Tibial nerve (tissue), 4 donors: ENCODE measurements around the gene RINL. TPM values are rescaled to one million over a fixed set of nuclear protein-coding genes. Genes with fewer than 3 reads are reported as not detected.

ENCODE experiments used
- DNase-seq, 2 donors: peaks; one replicate each; pipeline ENCODE4 v3.0.0-alpha.2; 2019; ENCODE audit warnings: low spot score in 2 of 2
- H3K27ac ChIP-seq, 4 donors: fragments of 200-600 bp; sonication (generic) in 3 of 4; one replicate each; pipeline ENCODE4 v1.5.1; 2017 to 2019; ENCODE audit warnings: mild to moderate bottlenecking in 1 of 4
- H3K27me3 ChIP-seq, 2 donors: fragments of 200-600 bp; sonication (generic) in 1 of 2; one replicate each; pipeline versions ENCODE4 v1.5.1 to v1.6.0; 2017 to 2019
- H3K36me3 ChIP-seq, 3 donors: fragments of 200-600 bp; sonication (generic); one replicate each; pipeline ENCODE4 v1.5.1; 2018 to 2019
- H3K4me1 ChIP-seq, 4 donors: fragments of 200-600 bp; sonication (generic) in 3 of 4; one replicate each; pipeline ENCODE4 v1.5.1; 2017 to 2019
- H3K4me3 ChIP-seq, 4 donors: fragments of 200-600 bp; sonication (generic) in 3 of 4; one replicate each; pipeline ENCODE4 v1.5.1; 2017 to 2019; ENCODE audit warnings: mild to moderate bottlenecking in 1 of 4, moderate library complexity in 1 of 4
- H3K9me3 ChIP-seq, 4 donors: fragments of 200-600 bp; sonication (generic) in 3 of 4; one replicate each; pipeline ENCODE4 v1.5.1; 2017 to 2019
- EP300 ChIP-seq, 2 donors: sonication (generic); formaldehyde crosslinking; IDR thresholded peaks; one replicate each; pipeline ENCODE4 v1.6.1; 2017; ENCODE audit warnings: antibody characterized with exemption in 2 of 2, mild to moderate bottlenecking in 1 of 2
- POLR2A ChIP-seq, 2 donors: fragments of 450-650 bp; IDR thresholded peaks; one replicate each; pipeline ENCODE4 v1.6.1; 2017; ENCODE audit warnings: antibody characterized with exemption in 2 of 2, mild to moderate bottlenecking in 2 of 2, moderate library complexity in 2 of 2
- WGBS, 2 donors: methylation state at CpG; one replicate each; pipeline ENCODE4 v1.1.5; 2018; 5-methylcytosine and 5-hydroxymethylcytosine counted together
- total RNA-seq, 4 donors: library from RNA; depleted of rRNA; stranded (reverse); fragments of >200 nt; gene quantifications; one replicate each; pipeline ENCODE4 v1.1.0, GENCODE V29; 2016
- TF ChIP-seq, protein P1 (sequence below), 5 experiments: fragments of 200-600 bp in 3 of 5; fragments of 450-650 bp in 2 of 5; sonication (generic) in 3 of 5; IDR thresholded peaks; one replicate each; pipeline ENCODE4 v1.5.1; 2016 to 2019; ENCODE audit warnings: antibody characterized with exemption in 5 of 5, mild to moderate bottlenecking in 3 of 5, moderate library complexity in 2 of 5

The RINL gene
- total RNA-seq, 4 donors from 2014 or later, result 8.4 to 28.8 (median 11.6) TPM

DNA sequence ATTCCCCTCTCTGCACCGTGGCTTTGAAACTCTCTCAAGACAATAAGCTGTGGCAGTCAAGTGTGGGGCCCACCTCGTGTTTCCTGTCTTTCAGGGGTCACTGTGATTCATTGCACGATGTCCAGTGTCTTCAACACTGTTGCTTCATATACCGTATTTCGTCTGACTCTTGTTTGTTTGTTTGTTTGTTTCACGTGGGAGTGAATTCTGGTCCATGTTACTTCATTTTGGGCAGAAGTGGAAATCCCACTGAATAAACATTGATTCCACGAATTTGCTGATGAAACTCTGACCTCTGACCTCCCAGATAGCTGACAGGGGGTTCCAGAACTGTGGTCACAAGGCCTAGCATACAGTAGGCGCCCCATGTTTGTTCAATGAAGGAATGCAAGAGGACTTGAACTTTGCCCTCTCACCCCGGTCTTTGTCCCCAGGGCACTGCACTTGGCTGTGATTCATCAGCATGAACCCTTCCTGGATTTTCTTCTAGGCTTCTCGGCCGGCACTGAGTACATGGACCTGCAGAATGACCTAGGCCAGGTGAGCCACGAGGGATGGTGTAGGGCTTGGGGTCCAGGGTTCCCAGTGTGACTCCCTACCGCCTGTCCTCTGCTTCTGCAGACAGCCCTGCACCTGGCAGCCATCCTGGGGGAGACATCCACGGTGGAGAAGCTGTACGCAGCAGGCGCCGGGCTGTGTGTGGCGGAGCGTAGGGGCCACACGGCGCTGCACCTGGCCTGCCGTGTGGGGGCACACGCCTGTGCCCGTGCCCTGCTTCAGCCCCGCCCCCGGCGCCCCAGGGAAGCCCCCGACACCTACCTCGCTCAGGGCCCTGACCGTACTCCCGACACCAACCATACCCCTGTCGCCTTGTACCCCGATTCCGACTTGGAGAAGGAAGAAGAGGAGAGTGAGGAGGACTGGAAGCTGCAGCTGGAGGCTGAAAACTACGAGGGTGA, 26.8 kb upstream of the RINL start:
- Histone ChIP-seq H3K4me3 (no peak overlapping the region), H3K27me3 (no peaks in the 10 kb centered on the region), H3K4me1 (peaks cover 0 to 13% (median 2%) of the 10 kb centered on the region in 4 donors), H3K9me3 (peaks cover 0 to 2% (median 0%) of the 10 kb centered on the region in 4 donors), H3K27ac (no peak overlapping the region), H3K36me3 (peaks cover 0 to 48% (median 17%) of the 10 kb centered on the region in 3 donors)
- no peak for DNase-seq
- 80 to 81% methylated on average over 30 to 34 of the region's 35 CpGs for WGBS, 2 donors
- TF ChIP-seq EP300 (IDR thresholded peaks at IDR 0.05) (no peak), POLR2A (IDR thresholded peaks at IDR 0.05) (no peak)
- TF ChIP-seq, protein P1, sequence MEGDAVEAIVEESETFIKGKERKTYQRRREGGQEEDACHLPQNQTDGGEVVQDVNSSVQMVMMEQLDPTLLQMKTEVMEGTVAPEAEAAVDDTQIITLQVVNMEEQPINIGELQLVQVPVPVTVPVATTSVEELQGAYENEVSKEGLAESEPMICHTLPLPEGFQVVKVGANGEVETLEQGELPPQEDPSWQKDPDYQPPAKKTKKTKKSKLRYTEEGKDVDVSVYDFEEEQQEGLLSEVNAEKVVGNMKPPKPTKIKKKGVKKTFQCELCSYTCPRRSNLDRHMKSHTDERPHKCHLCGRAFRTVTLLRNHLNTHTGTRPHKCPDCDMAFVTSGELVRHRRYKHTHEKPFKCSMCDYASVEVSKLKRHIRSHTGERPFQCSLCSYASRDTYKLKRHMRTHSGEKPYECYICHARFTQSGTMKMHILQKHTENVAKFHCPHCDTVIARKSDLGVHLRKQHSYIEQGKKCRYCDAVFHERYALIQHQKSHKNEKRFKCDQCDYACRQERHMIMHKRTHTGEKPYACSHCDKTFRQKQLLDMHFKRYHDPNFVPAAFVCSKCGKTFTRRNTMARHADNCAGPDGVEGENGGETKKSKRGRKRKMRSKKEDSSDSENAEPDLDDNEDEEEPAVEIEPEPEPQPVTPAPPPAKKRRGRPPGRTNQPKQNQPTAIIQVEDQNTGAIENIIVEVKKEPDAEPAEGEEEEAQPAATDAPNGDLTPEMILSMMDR (IDR thresholded peaks at IDR 0.05), result no peak

DNA sequence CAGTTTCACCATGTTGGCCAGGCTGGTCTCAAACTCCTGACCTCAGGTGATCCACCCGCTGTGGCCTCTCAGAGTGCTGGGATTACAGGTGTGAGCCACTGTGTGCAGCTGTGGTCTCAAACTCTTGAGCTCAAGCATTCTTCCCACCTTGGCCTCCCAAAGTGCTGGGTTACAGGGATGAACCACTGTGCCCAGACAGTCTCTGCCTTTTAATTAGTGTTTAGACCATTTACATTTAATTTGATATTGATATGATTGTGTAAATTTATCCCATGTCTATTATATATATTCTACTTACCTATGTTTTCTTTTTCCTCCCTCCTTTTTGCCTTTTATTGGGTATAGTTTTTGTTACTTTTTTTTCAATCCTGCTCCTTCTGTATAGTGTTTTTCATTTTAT, 23.6 kb upstream of the RINL start:
- Histone ChIP-seq H3K4me1 (peaks cover 0 to 35% (median 14%) of the 10 kb centered on the region in 4 donors), H3K4me3 (no peak overlapping the region), H3K27me3 (no peaks in the 10 kb centered on the region), H3K27ac (no peak overlapping the region), H3K36me3 (peaks cover 0 to 21% (median 5%) of the 10 kb centered on the region in 3 donors), H3K9me3 (peaks cover 0 to 2% (median 0%) of the 10 kb centered on the region in 4 donors)
- WGBS, 2 donors, result 91 to 100% methylated on average over 1 of the region's 1 CpG
- TF ChIP-seq EP300 (IDR thresholded peaks at IDR 0.05), result no peak
- TF ChIP-seq POLR2A (IDR thresholded peaks at IDR 0.05), result no peak
- TF ChIP-seq, protein P1 (IDR thresholded peaks at IDR 0.05), result no peak
- no peak for DNase-seq

DNA sequence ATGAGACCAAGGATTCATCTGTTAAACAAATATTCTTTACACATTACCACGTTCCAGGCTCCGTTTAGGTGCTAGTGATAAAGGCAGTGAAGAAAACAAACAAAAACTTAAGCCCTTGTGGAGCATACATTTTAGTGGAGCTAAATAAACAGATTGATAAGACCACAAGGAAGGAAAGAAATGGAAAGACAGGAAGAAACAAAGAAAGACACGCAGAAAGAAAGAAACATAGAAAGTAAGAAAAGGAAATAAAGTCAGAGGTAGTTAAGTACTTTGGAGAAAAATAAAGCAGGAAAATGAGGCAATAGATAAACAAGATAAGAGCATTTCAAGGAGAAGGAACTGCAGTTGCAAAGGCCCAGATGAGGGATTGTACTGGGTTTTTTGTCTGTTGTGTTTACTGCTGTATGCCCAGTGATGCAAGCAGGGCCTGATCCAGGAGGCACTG, 22.7 kb upstream of the RINL start:
- no peak for DNase-seq
- Histone ChIP-seq H3K27ac (peak overlapping the region; percentile 84 to 96 (median 90)), H3K36me3 (peaks cover 0 to 12% (median 4%) of the 10 kb centered on the region in 3 donors), H3K9me3 (peaks cover 0 to 2% (median 0%) of the 10 kb centered on the region in 4 donors), H3K27me3 (no peaks in the 10 kb centered on the region), H3K4me3 (peak overlapping the region in 2 of 4 donors; percentile 79 to 91), H3K4me1 (peaks cover 0 to 42% (median 14%) of the 10 kb centered on the region in 4 donors)
- TF ChIP-seq POLR2A (IDR thresholded peaks at IDR 0.05) (no peak), EP300 (IDR thresholded peaks at IDR 0.05) (no peak)
- TF ChIP-seq, protein P1 (IDR thresholded peaks at IDR 0.05), result no peak
- WGBS, 2 donors, result 38 to 42% methylated on average over 3 of the region's 3 CpGs

DNA sequence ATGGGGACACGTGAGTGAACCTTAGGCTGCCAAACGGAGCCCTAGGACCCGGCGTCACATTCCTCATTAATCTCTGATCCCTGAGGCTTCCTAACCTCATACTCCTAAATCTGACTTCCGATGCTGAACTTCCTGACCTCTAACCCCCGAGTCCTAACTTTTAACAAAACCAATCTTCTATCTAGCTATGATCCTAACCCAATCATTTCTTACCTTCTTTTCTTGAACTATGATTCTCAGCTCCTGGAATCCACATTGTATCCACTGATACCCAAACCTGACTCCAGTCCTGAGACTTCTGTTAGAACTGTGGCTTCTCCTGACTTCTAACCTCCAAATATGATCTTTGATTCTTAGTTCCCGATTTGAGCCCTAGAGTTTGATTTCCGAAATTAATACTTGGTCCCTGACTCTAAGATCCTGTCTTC, 22.1 kb upstream of the RINL start:
- whole genome bisulfite sequencing, 2 donors, result 2 to 5% methylated on average over 8 of the region's 8 CpGs
- TF ChIP-seq, protein P1 (IDR thresholded peaks at IDR 0.05), result no peak
- TF ChIP-seq EP300 (IDR thresholded peaks at IDR 0.05), result no peak
- TF ChIP-seq POLR2A (IDR thresholded peaks at IDR 0.05), result no peak
- peaks cover 0 to 46% (median 14%) of the 10 kb centered on the region in 4 donors for H3K4me1 ChIP-seq
- peak overlapping the region; percentile 84 to 96 (median 90) for H3K27ac ChIP-seq
- peaks cover 0 to 6% (median 4%) of the 10 kb centered on the region in 3 donors for H3K36me3 ChIP-seq
- H3K4me3 ChIP-seq, result peak overlapping the region; percentile 76 to 91 (median 78)
- peak in 1 of 2 donors; percentile 50 for DNase-seq
- peaks cover 0 to 2% (median 0%) of the 10 kb centered on the region in 4 donors for H3K9me3 ChIP-seq
- H3K27me3 ChIP-seq, result no peaks in the 10 kb centered on the region
